Muscle layer of colon (tissue), 2 donors: ENCODE measurements around the gene APOA4.

Experiments used
- H3K27ac ChIP-seq: one replicate; pipeline ENCODE4 v1.7.0; 2013; ENCODE audit warnings: low read depth, mild to moderate bottlenecking, low read length, moderate library complexity
- H3K27me3 ChIP-seq, 2 donors: one replicate each; pipeline ENCODE4 v1.7.0; 2013; ENCODE audit warnings: low read length in 2 of 2, mild to moderate bottlenecking in 2 of 2; ENCODE audit not compliant: insufficient read depth in 2 of 2, control insufficient read depth in 1 of 2
- H3K36me3 ChIP-seq: one replicate; pipeline ENCODE4 v1.7.0; 2013; ENCODE audit warnings: mild to moderate bottlenecking, low read length; ENCODE audit not compliant: insufficient read depth
- H3K4me1 ChIP-seq: one replicate; pipeline ENCODE4 v1.7.0; 2013; ENCODE audit warnings: mild to moderate bottlenecking, low read length; ENCODE audit not compliant: insufficient read depth
- H3K4me3 ChIP-seq, 2 donors: one replicate each; pipeline ENCODE4 v1.7.0; 2013; ENCODE audit warnings: low read length in 2 of 2, low read depth in 1 of 2, mild to moderate bottlenecking in 1 of 2, moderate library complexity in 1 of 2
- H3K9ac ChIP-seq: one replicate; pipeline ENCODE4 v1.7.0; 2013; ENCODE audit warnings: low read length
- H3K9me3 ChIP-seq: one replicate; pipeline ENCODE4 v1.7.0; 2013; ENCODE audit warnings: mild to moderate bottlenecking, low read length
- donor health status: abdominal sarcoma.
- donor health status: Adenocarcinoma of cecum.

The APOA4 gene

DNA sequence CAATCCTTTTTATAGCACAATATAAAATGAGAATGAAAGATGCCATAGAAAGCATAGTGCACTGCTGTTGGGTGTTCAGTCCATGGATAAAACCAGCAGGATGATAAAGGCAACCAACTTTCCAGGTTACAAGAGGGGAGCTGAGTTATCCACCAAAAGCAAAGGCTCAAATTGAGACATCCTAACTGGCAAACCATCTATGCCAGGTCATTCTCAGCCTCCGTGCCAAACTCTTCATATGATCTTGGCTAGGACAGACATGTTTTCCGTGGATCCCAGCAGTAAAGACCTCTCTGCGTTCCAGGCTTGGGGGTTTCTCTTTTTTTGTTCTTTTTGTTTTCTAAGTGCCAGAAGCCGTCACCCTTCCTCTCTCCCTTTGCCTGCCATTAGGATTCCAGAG lies 21.6 kb upstream of the APOA4 start:
- Histone ChIP-seq H3K4me3 (no peak overlapping the region), H3K4me1 (no peaks in the 10 kb centered on the region), H3K36me3 (peaks cover 58% of the 10 kb centered on the region), H3K27me3 (no peaks in the 10 kb centered on the region), H3K9me3 (no peaks in the 10 kb centered on the region), H3K27ac (no peak overlapping the region), H3K9ac (no peak overlapping the region)

DNA sequence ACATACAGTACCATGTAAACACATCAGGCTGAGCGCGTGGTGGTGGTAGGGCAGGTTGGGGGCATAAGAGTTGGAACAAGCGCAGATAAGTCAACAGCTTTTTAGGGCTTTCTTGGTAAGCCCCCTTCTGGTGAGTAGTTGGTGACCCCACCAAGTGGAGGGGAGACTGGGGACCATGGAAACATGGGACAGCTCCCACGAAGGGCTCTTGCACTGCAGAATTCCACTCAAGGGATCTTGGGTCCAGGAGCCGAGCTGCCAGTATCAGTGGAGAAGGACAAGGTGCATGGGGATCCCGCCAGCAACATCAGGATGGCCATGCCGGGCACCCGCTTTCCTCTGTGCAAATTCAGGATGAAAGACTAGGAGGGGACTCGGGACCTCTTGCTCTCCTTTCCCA lies 20.6 kb upstream of the APOA4 start:
- Histone ChIP-seq H3K4me3 (no peak overlapping the region), H3K27me3 (no peaks in the 10 kb centered on the region), H3K27ac (no peak overlapping the region), H3K9me3 (no peaks in the 10 kb centered on the region), H3K4me1 (no peaks in the 10 kb centered on the region), H3K9ac (no peak overlapping the region), H3K36me3 (peaks cover 51% of the 10 kb centered on the region)

DNA sequence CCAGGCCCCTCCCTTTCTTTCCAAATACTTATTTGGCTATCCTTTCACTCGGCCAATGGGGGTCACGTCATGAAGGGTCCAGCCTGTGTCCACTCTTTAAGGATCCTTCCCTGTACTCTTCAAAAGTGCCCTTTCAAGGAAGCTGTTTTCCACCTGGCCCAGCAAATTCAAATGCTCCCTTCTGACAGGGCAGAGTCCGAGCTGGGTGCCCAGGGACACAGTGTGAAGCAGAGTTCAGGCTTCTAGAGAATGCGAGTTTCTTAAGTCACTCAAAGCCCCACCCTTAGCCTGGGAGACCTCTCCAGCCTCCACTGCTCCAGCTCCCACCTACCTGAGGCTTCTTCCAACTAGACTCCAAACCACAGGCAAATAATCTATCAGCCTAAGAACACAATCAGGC lies 19.8 kb upstream of the APOA4 start:
- Histone ChIP-seq H3K4me3 (no peak overlapping the region), H3K9me3 (no peaks in the 10 kb centered on the region), H3K9ac (no peak overlapping the region), H3K36me3 (peaks cover 47% of the 10 kb centered on the region), H3K27me3 (no peaks in the 10 kb centered on the region), H3K4me1 (no peaks in the 10 kb centered on the region), H3K27ac (no peak overlapping the region)

DNA sequence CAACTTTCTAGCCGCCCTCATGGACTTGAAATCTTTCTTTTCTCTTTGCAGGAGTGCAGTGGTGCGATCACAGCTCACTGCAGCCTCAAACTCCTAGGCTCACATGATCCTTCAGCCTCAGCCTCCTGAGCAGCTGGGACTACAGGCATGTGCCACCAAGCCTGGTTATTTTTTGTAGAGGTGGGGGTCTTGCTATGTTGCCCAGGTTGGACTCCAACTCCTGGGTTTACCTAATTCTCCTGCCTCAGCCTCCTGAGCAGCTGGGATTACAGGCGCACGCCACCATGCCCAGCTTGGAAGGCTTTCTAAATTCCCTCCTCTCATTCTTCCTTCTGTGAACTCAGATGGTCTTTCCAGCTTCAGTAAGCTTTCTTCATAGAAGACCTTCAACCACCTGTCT lies 19.0 kb upstream of the APOA4 start:
- Histone ChIP-seq H3K9ac (no peak overlapping the region), H3K4me1 (no peaks in the 10 kb centered on the region), H3K9me3 (no peaks in the 10 kb centered on the region), H3K27me3 (no peaks in the 10 kb centered on the region), H3K36me3 (peaks cover 40% of the 10 kb centered on the region), H3K27ac (no peak overlapping the region), H3K4me3 (no peak overlapping the region)

DNA sequence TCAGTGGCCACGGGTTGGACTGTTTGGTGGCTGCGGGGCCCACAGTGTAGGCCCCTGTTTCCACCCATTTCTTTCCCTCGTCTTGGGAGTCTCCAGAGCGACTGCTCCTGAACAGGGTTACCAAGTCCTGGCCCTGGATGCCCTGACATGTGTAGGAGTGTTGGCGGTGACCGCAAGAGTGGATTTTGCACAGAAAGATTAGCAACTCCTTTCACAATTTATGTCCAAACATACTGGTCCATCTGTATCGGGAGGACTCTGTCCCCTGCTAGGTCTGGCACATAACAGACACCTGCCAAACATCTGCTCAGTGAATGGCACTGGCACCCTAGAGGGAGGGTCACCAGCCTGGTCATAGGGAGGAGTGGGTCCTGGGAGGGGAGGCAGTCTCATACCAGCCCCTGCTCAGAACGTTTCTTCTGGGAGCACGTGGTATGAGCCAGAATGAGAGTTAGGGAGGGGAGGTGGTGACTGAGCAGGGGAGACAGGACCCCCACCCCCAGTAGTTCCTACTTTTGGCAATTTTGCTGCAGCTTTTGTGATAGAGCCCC lies 17.7 kb upstream of the APOA4 start:
- Histone ChIP-seq H3K9ac (no peak overlapping the region), H3K36me3 (peaks cover 27% of the 10 kb centered on the region), H3K9me3 (no peaks in the 10 kb centered on the region), H3K4me1 (no peaks in the 10 kb centered on the region), H3K27ac (no peak overlapping the region), H3K27me3 (no peaks in the 10 kb centered on the region), H3K4me3 (no peak overlapping the region)

DNA sequence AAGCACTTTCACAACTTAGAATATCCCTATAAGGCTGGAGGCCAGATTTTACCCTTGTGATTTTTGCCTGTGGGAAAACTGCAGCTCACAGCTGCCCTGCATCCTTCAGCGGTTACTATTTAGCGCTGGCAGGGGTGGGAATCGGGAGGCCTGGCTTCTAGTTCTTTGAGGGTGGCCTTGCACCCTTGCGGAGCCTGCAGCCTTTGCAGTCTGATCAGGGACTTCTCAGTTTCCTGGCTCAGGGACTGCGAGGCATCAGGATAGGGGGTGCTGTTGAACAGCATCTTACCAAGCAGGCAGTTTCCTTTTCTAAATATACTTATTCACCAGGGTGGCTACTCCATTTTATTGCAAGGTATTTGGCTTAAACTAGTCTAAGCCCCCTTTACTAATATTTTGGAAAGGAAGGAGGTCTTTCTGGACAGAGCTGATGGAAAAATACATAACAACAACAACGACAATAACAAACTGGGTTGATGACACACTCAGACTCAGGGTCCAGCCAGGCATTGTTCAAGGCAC lies 17.2 kb upstream of the APOA4 start:
- no peak overlapping the region for H3K4me3 ChIP-seq
- H3K9me3 ChIP-seq = no peaks in the 10 kb centered on the region
- H3K9ac ChIP-seq = no peak overlapping the region
- peaks cover 21% of the 10 kb centered on the region for H3K36me3 ChIP-seq
- H3K27me3 ChIP-seq = no peaks in the 10 kb centered on the region
- peaks cover 3% of the 10 kb centered on the region for H3K4me1 ChIP-seq
- H3K27ac ChIP-seq = no peak overlapping the region

DNA sequence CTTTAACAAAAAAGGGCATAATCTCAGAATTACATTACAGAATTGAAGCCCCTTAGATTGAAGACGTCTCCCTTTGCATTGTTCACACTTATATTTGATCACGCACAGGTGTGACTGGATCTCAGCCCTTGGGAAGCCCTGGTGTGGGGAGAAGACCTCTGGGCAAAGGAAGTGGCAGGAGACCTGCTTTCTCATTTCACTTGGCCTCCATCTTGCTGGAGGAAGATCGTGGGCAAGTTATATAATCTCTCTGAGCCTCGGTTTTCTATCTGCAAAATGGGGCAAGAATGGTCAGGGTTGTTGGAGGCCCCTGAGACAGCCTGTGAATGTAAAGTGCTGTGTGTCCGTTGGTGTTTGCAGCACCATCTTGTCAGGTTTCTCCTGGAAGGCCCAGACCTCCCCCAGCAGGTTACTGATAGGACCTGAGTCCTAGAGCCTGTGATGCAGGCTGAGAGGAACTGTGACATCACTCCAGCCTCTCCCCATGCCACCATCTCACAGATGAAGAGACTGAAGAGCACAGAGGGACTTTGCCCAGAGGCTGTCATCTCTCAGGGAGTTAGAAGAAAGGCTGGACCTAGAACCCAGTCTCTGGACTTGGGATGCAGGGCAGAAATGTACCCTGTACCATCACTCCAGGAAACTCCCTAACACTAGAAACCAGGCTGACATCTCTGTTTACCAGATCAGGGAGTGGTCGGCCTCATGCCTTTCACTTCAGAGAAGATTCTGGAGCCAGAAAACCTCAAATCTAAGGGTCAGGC lies 15.4 kb upstream of the APOA4 start:
- no peaks in the 10 kb centered on the region for H3K9me3 ChIP-seq
- H3K4me3 ChIP-seq = no peak overlapping the region
- no peaks in the 10 kb centered on the region for H3K27me3 ChIP-seq
- peaks cover 9% of the 10 kb centered on the region for H3K36me3 ChIP-seq
- peaks cover 6% of the 10 kb centered on the region for H3K4me1 ChIP-seq
- H3K9ac ChIP-seq = no peak overlapping the region
- no peak overlapping the region for H3K27ac ChIP-seq

DNA sequence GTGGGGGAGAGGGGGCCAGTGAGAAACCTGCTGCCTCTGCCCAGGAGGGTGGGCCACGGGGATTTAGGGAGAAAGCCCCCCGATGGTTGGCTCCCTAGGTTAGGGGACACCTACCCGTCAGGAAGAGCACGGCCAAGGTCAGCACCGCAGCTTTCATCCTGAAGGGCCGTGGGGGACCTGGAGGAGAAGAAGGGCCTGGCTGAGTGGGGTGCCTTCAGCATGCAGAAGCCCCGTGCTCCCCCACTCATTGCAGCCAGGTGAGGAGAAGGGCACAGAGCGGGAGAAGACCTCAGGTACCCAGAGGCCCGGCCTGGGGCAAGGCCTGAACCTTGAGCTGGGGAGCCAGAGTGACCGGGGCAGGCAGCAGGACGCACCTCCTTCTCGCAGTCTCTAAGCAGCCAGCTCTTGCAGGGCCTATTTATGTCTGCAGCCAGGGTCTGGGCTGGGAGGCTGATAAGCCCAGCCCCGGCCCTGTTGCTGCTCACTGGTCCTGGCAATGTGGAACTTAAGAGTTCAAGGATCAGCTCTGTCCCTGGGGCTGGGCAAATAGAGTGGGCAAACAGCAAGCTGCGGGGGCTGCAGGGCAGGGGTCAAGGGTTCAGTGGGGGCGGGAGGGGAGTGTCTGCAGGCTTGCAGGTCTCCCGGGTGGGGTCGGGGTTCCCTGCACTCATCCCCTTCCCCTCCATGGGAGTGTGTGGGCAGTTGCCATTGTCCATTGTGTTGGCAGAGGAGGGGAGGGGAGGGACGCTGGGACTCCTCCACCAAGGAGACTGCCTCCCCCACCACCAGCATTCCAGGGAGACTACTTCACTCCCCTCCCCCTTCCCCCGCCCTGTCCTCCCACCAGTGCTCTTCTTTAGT lies 14.4 kb upstream of the APOA4 start, which contains the start of gene APOA1:
Gene APOA1, minus strand, starts transcription at position 392 of the 861 bp plus-strand sequence. Its CDS starts 235 bp downstream, at position 157.
- Histone ChIP-seq H3K4me3 (no peak within 1 kb of the TSS), H3K36me3 (no peaks in the 10 kb centered on the region), H3K27ac (no peak within 1 kb of the TSS), H3K4me1 (peaks cover 6% of the 10 kb centered on the region), H3K27me3 (no peaks in the 10 kb centered on the region), H3K9ac (no peak within 1 kb of the TSS), H3K9me3 (no peaks in the 10 kb centered on the region)

DNA sequence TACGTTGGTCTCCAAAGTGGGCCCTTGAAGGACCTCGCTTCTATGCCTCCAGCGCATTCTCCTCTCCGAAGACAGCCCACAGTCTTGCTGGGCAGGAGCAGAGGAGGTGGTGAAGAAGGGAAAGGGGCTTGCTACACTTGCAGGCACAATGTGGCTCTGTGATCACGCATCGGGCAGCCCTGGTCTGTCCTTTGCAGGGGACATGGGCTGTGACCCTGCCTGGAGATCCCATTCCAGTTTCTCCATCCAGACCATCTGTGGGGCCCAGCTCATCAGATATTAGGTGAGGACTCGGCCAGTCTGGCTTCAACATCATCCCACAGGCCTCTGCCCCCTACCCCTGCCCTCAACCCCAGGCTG lies 13.5 kb upstream of the APOA4 start:
- H3K27ac ChIP-seq = no peak overlapping the region
- no peak overlapping the region for H3K9ac ChIP-seq
- peaks cover 6% of the 10 kb centered on the region for H3K4me1 ChIP-seq
- no peaks in the 10 kb centered on the region for H3K36me3 ChIP-seq
- H3K9me3 ChIP-seq = no peaks in the 10 kb centered on the region
- no peaks in the 10 kb centered on the region for H3K27me3 ChIP-seq
- H3K4me3 ChIP-seq = no peak overlapping the region

DNA sequence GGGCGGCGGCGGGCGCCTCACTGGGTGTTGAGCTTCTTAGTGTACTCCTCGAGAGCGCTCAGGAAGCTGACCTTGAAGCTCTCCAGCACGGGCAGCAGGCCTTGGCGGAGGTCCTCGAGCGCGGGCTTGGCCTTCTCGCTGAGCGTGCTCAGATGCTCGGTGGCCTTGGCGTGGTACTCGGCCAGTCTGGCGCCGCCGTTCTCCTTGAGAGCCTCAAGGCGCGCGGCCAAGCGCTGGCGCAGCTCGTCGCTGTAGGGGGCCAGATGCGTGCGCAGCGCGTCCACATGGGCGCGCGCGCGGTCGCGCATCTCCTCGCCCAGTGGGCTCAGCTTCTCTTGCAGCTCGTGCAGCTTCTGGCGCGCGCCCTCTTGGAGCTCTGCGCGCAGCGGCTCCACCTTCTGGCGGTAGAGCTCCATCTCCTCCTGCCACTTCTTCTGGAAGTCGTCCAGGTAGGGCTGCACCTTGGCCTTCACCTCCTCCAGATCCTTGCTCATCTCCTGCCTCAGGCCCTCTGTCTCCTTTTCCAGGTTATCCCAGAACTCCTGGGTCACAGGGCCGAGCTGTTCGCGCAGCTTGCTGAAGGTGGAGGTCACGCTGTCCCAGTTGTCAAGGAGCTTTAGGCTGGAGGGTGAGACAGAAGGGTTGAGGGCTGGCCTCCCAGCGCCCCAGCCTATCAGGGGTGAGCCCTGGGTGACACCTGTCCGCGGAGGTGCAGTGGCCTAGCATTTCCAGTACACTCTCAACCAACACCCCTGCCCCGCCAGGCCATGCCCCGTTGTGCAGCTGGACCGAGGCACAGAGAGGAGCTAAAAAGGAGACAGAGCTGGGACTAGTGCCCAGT lies 12.9 kb upstream of the APOA4 start:
- Histone ChIP-seq H3K27ac (peak overlapping the region; percentile 67), H3K4me1 (peaks cover 6% of the 10 kb centered on the region), H3K9ac (no peak overlapping the region), H3K4me3 (peak overlapping the region; percentile 11 to 47), H3K9me3 (no peaks in the 10 kb centered on the region), H3K36me3 (no peaks in the 10 kb centered on the region), H3K27me3 (no peaks in the 10 kb centered on the region)
